ENCODE measurements around the gene NOS1AP.
"Not testable (repeated sequence)": the region's sequence is repeated elsewhere in the genome, so short reads cannot be mapped to it uniquely, and the experiment has no call there.

NOS1AP gene

DNA sequence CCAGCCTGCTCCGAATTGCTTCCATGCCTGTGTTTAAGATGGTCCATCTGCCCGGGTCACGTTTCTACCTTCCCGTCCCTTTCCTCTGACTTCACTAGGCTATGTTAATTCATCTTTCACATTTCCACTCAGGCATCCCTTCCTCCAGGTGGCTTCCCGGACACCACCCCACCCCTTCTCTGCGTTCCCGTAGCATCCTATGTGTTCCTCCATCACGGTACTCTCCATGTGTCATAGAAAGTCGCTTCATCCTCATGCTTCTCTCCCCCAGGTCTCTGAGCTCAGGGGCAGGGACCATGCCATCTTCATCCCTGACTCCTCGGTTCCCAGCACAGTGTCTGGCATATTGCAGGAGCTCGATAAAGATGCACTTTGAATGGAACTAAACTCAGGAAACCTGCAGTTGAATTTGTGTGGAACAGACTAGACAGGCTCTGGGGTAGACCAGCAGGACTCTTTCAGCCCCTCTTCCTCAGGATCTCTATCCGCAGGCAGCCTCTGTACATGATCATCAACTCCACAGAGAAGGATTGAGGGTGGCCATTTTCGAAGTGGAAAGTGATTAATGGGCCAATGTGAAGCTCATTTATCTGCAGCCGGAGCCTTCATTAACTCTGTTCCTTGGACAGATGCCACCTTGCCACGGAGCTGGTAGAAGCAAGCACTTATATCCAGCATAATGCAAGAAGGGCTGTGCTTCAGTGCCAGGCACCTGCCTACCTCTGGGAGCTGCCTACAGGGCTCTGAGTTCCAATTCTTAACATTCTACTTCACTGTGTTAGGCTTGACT, 321.1 kb downstream of the NOS1AP start:
- DNase-seq, result no peak

GRCh38 chr1:162391790-162392563, 322.5 kb downstream of the NOS1AP start:
- DNase-seq, result no peak

- no peak for DNase-seq
These were observed 326.9 kb downstream of the NOS1AP start for GRCh38 chr1:162396201-162396906.

DNA sequence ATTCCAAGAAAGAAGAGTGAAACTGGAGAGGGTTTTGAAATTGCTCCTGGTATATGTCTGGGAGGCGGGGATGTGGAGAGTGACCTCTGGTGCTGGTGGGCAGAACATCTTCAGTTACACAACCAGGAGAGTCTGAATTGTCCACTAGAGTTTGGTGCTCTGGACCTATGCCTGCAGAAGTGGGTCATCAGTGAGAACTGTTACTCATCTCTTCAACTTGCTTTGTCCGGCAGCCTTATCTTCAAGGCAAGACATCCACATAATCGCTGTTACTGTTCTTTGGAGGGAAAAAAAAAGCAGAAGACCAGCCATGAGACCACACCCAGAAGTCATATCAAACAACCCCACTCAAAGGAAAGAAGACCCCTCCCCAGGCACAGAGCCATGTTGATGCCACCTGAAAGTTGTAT, 327.6 kb downstream of the NOS1AP start:
- no peak for DNase-seq

DNA sequence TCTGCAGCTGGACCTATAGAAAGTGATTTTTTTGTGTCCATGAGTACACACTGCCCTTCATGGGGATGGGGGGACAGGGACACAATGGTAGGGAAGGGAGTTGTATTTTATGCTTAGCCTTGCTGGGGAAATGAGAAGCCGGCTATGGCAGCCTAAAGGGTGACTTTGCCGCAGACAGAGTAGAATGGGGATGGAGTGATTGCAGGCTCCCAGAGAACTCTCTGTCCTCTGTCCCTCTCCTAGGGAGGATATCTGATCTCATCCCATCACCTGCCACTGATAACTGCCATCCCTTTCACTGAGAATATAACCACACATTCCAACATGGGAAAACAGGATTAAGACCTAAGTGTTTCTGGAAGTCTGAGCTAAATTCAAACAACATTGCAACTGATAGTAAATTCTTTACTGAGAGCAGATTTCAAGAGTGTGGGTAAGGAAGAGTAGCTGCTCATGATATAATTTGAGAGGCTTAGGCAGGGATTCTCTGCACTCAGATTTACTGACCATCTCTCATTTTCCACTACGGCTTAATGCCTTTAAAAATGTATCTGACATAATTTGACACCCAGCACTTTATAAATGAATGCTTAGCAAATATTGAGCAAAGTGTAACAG, 328.6 kb downstream of the NOS1AP start:
- DNase-seq, result no peak

DNA sequence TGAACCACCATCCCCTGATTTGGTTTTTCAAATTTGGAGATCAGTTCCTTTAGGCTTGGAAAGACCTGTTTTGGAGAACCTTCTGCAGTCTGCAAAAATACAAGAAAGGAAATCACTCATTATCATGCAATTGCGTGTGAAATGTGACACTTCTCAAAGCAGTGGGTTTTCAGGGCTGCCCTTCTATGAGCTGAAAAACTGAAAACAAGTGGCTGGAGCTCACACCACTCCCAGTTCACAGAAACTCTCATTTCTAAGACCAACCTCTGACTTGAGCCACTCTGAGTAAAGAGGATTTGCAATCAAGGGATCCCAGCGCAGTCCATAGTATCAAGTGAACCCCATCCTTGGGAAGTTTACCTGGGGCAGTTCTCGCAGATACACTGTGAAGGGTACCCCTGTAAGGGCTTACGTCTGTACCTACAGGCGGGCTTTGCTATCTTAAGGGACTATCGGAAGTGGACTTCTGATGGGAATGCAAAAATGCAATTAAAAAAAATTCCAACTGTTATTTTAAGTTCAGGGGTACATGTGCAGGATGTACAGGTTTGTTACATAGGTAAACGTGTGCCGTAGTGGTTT, 329.6 kb downstream of the NOS1AP start:
- DNase-seq, result no peak

DNA sequence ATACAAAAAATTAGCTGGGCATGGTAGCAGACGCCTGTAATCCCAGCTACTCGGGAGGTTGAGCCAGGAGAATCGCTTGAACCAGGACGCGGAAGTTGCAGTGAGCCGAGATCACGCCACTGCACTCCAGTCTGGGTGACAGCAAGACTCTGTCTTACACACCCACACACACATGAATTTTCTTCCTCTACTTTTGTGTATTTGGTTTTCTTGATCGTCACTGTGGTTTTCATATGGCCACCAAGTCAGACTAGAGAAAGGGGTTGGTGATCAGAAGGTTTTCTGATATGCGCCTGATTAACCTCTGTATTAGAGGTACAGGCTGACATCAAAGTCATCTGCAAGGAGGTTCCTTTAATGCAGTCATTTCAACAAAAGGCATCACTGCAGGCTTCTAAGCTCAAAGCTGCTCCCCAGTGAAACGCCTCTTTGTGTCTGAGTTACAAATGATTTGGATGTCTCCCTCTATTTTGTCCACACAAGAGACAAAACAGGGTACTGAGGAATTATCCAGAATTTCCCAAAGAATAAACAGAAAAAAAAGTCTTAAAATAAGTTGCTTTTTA, 331.4 kb downstream of the NOS1AP start:
- DNase-seq, result no peak

DNA sequence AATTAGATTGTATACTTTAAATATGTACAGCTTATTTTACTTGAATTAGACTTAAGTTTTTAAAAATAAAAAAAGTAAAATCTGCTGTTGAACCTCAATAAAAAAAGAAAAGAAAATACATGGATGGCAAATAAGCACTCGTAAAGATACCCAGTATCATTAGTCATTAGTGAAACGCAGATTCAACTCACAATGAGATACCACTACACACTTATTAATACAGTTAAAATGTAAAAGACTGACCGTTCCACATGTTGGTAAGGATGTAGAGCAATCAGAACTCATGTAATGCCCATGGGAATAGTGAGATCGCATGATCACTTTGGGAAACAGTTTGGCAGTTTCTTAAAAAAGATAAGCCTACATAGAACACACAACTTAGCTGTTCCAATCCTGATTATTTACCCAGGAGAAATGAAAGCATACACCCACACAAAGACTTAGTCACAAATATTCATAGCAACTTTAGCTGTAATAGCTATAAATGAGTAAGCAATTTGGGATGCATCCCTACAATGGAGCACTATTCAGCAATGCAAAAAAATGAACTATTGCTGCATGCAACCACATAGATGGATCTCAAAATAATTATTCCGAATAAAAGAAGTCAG, 335.2 kb downstream of the NOS1AP start:
- DNase-seq, result no peak

DNA sequence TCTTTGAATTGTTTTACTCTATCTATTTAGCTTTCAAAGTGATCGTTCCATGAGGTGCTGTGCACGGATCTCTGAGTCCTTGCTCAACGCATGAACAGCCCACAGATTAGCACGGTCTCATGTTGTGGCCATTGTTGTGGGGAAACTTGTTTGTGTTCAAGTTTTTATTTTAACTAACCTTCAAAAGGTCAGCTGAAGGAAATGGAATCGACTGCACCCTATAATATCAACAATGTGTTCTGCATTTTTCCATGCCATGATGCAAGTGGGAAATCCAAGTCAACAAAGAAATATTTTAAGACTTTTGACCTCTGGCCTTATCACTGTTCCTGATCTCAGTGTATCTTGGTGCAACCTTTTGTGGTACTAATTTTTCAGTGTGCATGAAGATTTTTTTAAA, 336.3 kb downstream of the NOS1AP start:
- DNase-seq, result no peak

DNA sequence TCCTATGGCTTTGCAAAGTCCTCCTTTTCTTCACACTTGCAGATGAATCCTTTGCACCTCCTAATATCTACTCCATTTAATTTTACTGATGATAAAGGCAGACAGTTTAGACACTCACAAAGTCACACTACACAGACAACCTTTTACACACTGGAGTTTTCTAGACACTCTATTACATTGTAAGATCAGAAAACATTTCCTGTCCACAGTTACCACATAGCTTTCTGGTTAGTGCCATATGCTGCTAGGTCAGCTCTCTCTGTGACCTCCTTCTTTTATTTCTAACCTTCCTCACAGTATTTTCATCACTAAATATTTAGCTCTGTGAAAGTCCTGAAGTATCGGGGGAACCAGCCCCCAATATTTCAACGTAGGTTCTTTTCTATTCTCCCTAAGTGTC, 337.3 kb downstream of the NOS1AP start:
- no peak for DNase-seq

DNA sequence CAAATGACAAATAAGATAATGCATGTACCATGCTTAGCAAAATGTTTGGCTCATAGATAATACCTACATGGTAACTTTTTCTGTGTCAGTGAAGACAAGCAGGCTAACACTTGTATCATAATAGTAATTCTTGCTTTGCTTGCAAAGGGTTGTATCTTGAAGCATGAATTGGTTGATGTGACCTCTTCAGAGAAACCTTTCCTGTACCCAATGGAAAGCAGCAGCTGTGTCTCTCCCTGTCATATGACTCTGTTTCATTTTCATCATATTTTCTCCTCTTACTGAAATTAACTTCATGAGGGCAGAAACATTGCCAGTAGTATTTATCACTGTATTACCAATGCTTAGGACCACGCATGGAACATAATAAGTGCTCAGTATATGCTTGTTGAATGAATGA, 338.0 kb downstream of the NOS1AP start:
- DNase-seq, result no peak

DNA sequence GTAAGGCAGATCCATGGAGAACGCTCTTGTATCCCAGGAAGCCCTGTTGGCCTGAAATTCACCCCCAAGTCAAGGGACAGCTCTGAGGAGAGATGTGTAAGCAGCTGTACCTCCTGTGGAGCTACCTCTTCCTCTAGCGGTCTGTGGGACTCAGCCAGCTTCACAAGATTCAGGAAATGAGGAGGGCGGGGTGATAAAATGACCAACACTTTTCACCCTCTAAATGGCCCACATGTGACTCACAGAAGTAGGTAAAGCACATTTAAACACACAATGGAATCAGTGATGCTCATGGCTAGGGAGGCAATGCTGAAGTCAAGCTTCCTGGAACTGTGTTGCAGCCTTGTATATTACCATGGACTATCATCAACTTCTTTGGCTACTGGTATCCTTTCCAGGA, 342.5 kb downstream of the NOS1AP start, which contains the start of gene SH2D1B:
Gene SH2D1B (minus strand): TSS at position 135 of the 400 bp plus-strand sequence. CDS start 120 bp downstream, at position 15.
- DNase-seq, result no peak

GRCh38 chr1:162416215-162416614, 346.7 kb downstream of the NOS1AP start:
- DNase-seq, result no peak

GRCh38 chr1:162416909-162417308, 347.4 kb downstream of the NOS1AP start:
- DNase-seq, result no peak

- no peak for DNase-seq
These were observed 348.2 kb downstream of the NOS1AP start for GRCh38 chr1:162417650-162418049.

DNA sequence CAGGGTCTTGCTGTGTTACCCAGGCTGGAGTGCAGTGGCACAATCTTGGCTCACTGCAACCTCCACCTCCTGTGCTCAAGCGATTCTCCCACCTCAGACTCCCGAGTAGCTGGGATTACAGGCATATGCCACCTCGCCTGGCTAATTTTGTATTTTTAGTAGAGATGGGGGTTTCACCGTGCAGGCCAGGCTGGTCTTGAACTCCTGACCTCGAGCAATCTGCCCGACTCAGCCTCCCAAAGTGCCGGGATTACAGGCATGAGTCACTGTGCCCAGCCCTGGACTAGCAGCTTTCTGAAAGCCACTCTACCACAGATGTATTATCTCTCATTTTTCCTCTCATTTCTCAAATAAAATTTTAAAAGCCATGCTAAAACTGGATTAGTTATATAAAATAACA, 349.1 kb downstream of the NOS1AP start:
- DNase-seq, result not testable (repeated sequence)

- DNase-seq, result not testable (repeated sequence)
These were observed 350.0 kb downstream of the NOS1AP start for GRCh38 chr1:162419450-162419931.
